Kidney capillary endothelial cell (primary cell): Measurements from ENCODE around the gene POLR2L.

ENCODE experiments used
- DNase-seq: peaks from one replicate; pipeline ENCODE4 v3.0.0-alpha.2; 2018; ENCODE audit warnings: low spot score

Gene POLR2L

GRCh38 chr11:826227-826621 is 16.1 kb downstream of the POLR2L start:
- no peak for DNase-seq

GRCh38 chr11:825366-826226 is 16.7 kb downstream of the POLR2L start:
- no peak for DNase-seq

- DNase-seq: no peak
Measured at GRCh38 chr11:824942-825341, 17.4 kb downstream of the POLR2L start.

- DNase-seq: no peak
Measured at GRCh38 chr11:824292-824880, 17.9 kb downstream of the POLR2L start.

GRCh38 chr11:823441-824291 is 18.7 kb downstream of the POLR2L start:
- DNase-seq: no peak

GRCh38 chr11:821512-822371 is 20.6 kb downstream of the POLR2L start:
- no peak for DNase-seq

- DNase-seq: no peak
Measured at GRCh38 chr11:820655-821511, 21.4 kb downstream of the POLR2L start.

GRCh38 chr11:819943-820649 is 22.2 kb downstream of the POLR2L start:
- no peak for DNase-seq

- no peak for DNase-seq
Measured at GRCh38 chr11:819129-819931, 23.0 kb downstream of the POLR2L start.

GRCh38 chr11:818396-819128 is 23.8 kb downstream of the POLR2L start, which contains the start of gene PNPLA2:
Gene PNPLA2, plus strand, starts transcription at chr11:818914. Its CDS starts 805 bp downstream, at chr11:819719.
- no peak for DNase-seq

- no peak for DNase-seq
Measured at GRCh38 chr11:816433-816779, 25.9 kb downstream of the POLR2L start.

GRCh38 chr11:815675-816432 is 26.5 kb downstream of the POLR2L start:
- no peak for DNase-seq

GRCh38 chr11:813456-814096 is 28.8 kb downstream of the POLR2L start:
- no peak for DNase-seq

- no peak for DNase-seq
Measured at GRCh38 chr11:813072-813455, 29.3 kb downstream of the POLR2L start.

GRCh38 chr11:812390-812789 is 29.9 kb downstream of the POLR2L start:
- no peak for DNase-seq

GRCh38 chr11:811446-812245 is 30.7 kb downstream of the POLR2L start:
- no peak for DNase-seq
